A549 (cell line): ENCODE measurements around the gene RBM25. TPM values are rescaled to one million over a fixed set of nuclear protein-coding genes. Genes with fewer than 3 reads are reported as not detected.

Experiments
- ATAC-seq, 2 experiments: fragments of 200-7000 bp in 1 of 2; fragments of >200 bp in 1 of 2; cut with Nextera tagmentation in 1 of 2; cut with Tn5 transposase in 1 of 2; 3 replicates each; pipeline versions ENCODE4 v1.8.0 to v1.9.1; 2018 to 2020; ENCODE audit warnings: mild to moderate bottlenecking in 1 of 2, moderate library complexity in 1 of 2
- CTCF ChIA-PET: fragments of 300-600 bp; sonication (Branson Sonifier 250); formaldehyde crosslinking; extraction: SDS; loops from one replicate; lab custom pipeline; 2021; ENCODE audit warnings: antibody characterized with exemption, inconsistent platforms; lab: Yijun Ruan, JAX
- POLR2A ChIA-PET: fragments of 350-600 bp; formaldehyde crosslinking; extraction: SDS; loops from one replicate; lab custom pipeline; 2021; ENCODE audit warnings: antibody characterized with exemption, inconsistent platforms; lab: Yijun Ruan, JAX
- DNase-seq, 2 experiments: peaks; one replicate each; pipeline versions ENCODE4 v3.0.0 to v3.0.0-alpha.2; 2011 to 2016; ENCODE audit warnings: low read depth in 1 of 2, low spot score in 1 of 2
- FAIRE-seq: peaks from 2 replicates; lab custom pipeline; 2011; peaks lifted over from hg19 to GRCh38; lab: Jason Lieb, UNC
- H3K27ac ChIP-seq, 2 experiments: fragments of >200 bp; sonication (Bioruptor Twin); formaldehyde crosslinking; 3 replicates each; pipeline ENCODE4 v1.5.1; 2016 to 2017
- H3K4me1 ChIP-seq: fragments of >200 bp; sonication (Bioruptor Twin); formaldehyde crosslinking; 3 replicates; pipeline ENCODE4 v1.6.1; 2016
- H3K4me2 ChIP-seq: fragments of >200 bp; sonication (Bioruptor Twin); formaldehyde crosslinking; 3 replicates; pipeline ENCODE4 v1.6.1; 2016
- H3K4me3 ChIP-seq: fragments of >200 bp; sonication (Bioruptor Twin); formaldehyde crosslinking; 3 replicates; pipeline ENCODE4 v1.5.1; 2016
- H3K9me3 ChIP-seq: fragments of >200 bp; sonication (Bioruptor Twin); formaldehyde crosslinking; 3 replicates; pipeline ENCODE4 v1.6.1; 2016
- BCL3 ChIP-seq: fragments of >200 bp; sonication (Bioruptor Twin); formaldehyde crosslinking; IDR thresholded peaks from 3 replicates; pipeline ENCODE4 v1.6.1; 2016
- BHLHE40 ChIP-seq: IDR thresholded peaks from 2 replicates; pipeline ENCODE4 v1.6.1; 2012; ENCODE audit warnings: low read depth, low read length, inconsistent platforms
- CHD2 ChIP-seq: fragments of 150-350 bp; IDR thresholded peaks from 2 replicates; pipeline ENCODE4 v1.6.1; 2014; ENCODE audit warnings: low read length; ENCODE audit not compliant: partially characterized antibody
- CHD4 ChIP-seq: fragments of 200-600 bp; sonication (generic); IDR thresholded peaks from 2 replicates; pipeline ENCODE4 v1.6.1; 2016; ENCODE audit warnings: antibody characterized with exemption, mild to moderate bottlenecking, borderline replicate concordance
- E2F6 ChIP-seq: IDR thresholded peaks from 2 replicates; pipeline ENCODE4 v1.6.1; 2012; ENCODE audit warnings: low read depth, borderline replicate concordance
- EHF ChIP-seq: fragments of 250-450 bp; sonication (Bioruptor Pico); IDR thresholded peaks from 2 replicates; pipeline ENCODE4 v1.5.0; 2020; ENCODE audit warnings: mild to moderate bottlenecking
- FOSL2 ChIP-seq, 2 experiments: fragments of 450-650 bp in 1 of 2; fragments of >200 bp in 1 of 2; sonication (Bioruptor Twin) in 1 of 2; formaldehyde crosslinking; IDR thresholded peaks; 2 replicates each; pipeline versions ENCODE4 v1.5.0 to v1.6.1; 2016 to 2020; ENCODE audit warnings: mild to moderate bottlenecking in 1 of 2, moderate library complexity in 1 of 2
- GATA3 ChIP-seq: IDR thresholded peaks from 2 replicates; pipeline ENCODE4 v1.6.1; 2012; ENCODE audit warnings: borderline replicate concordance
- HES2 ChIP-seq: fragments of >200 bp; sonication (Bioruptor Twin); formaldehyde crosslinking; IDR thresholded peaks from 2 replicates; pipeline ENCODE4 v1.6.1; 2016
- HOXB5 ChIP-seq: fragments of 250-450 bp; sonication (Bioruptor Pico); IDR thresholded peaks from 2 replicates; pipeline ENCODE4 v1.5.0; 2020; ENCODE audit warnings: mild to moderate bottlenecking, moderate library complexity
- JUN ChIP-seq, 2 experiments: fragments of >200 bp; sonication (Bioruptor Twin); formaldehyde crosslinking; IDR thresholded peaks; 2 replicates in 1 of 2; 3 replicates in 1 of 2; pipeline ENCODE4 v1.6.1; 2016 to 2017
- MAFK ChIP-seq: fragments of 450-650 bp; IDR thresholded peaks from 2 replicates; pipeline ENCODE4 v1.6.1; 2014; ENCODE audit not compliant: partially characterized antibody
- MYC ChIP-seq: IDR thresholded peaks from 2 replicates; pipeline ENCODE4 v1.6.1; 2012; ENCODE audit warnings: mild to moderate bottlenecking, inconsistent platforms, low read length, improper control_type of control experiment, borderline replicate concordance
- NPAS2 ChIP-seq: fragments of 250-450 bp; sonication (Bioruptor Pico); IDR thresholded peaks from 2 replicates; pipeline ENCODE4 v1.8.0; 2022; ENCODE audit warnings: mild to moderate bottlenecking, moderate library complexity, borderline replicate concordance
- NR3C1 ChIP-seq: fragments of >200 bp; sonication (Bioruptor Twin); formaldehyde crosslinking; IDR thresholded peaks from 3 replicates; pipeline ENCODE4 v1.6.1; 2017
- PBX3 ChIP-seq: IDR thresholded peaks from 2 replicates; pipeline ENCODE4 v1.6.1; 2012
- PHF8 ChIP-seq: fragments of 200-600 bp; sonication (generic); IDR thresholded peaks from 2 replicates; pipeline ENCODE4 v1.6.1; 2016; ENCODE audit warnings: low read depth, mild to moderate bottlenecking, antibody characterized with exemption, moderate library complexity, borderline replicate concordance
- POLR2AphosphoS2 ChIP-seq: conservative IDR thresholded peaks from 2 replicates; pipeline ENCODE4 v1.6.1; 2012; ENCODE audit warnings: low read length, improper control_type of control experiment, inconsistent platforms
- RAD21 ChIP-seq, 2 experiments: fragments of >200 bp in 1 of 2; sonication (Bioruptor Twin) in 1 of 2; formaldehyde crosslinking in 1 of 2; IDR thresholded peaks in 1 of 2; conservative IDR thresholded peaks in 1 of 2; 2 replicates in 1 of 2; 3 replicates in 1 of 2; pipeline ENCODE4 v1.6.1; 2012 to 2018; ENCODE audit warnings: inconsistent platforms in 1 of 2
- RARB ChIP-seq: fragments of 250-450 bp; sonication (Bioruptor Pico); IDR thresholded peaks from 2 replicates; pipeline ENCODE4 v1.8.0; 2021; ENCODE audit warnings: mild to moderate bottlenecking, moderate library complexity
- REST ChIP-seq: fragments of 200-600 bp; sonication (generic); IDR thresholded peaks from 2 replicates; pipeline ENCODE4 v1.6.1; 2016; ENCODE audit warnings: antibody characterized with exemption, mild to moderate bottlenecking, moderate library complexity
- RFX5 ChIP-seq: fragments of 450-650 bp; IDR thresholded peaks from 2 replicates; pipeline ENCODE4 v1.7.1; 2014; ENCODE audit warnings: antibody characterized with exemption, mild to moderate bottlenecking, moderate library complexity
- SREBF2 ChIP-seq: fragments of 450-650 bp; IDR thresholded peaks from 2 replicates; pipeline ENCODE4 v1.6.1; 2014; ENCODE audit warnings: mild to moderate bottlenecking, moderate library complexity
- TFCP2L1 ChIP-seq: fragments of 250-450 bp; sonication (Bioruptor Pico); IDR thresholded peaks from 2 replicates; pipeline ENCODE4 v1.5.0; 2021; ENCODE audit warnings: mild to moderate bottlenecking
- TP53 ChIP-seq: fragments of 250-450 bp; sonication (Bioruptor Pico); IDR thresholded peaks from 2 replicates; pipeline ENCODE4 v1.5.0; 2021; ENCODE audit warnings: mild to moderate bottlenecking, moderate library complexity
- USF2 ChIP-seq: fragments of 450-650 bp; IDR thresholded peaks from 2 replicates; pipeline ENCODE4 v1.6.1; 2014; ENCODE audit warnings: antibody characterized with exemption
- ZC3H11A ChIP-seq: fragments of 450-650 bp; IDR thresholded peaks from 2 replicates; pipeline ENCODE4 v1.6.1; 2014; ENCODE audit warnings: antibody characterized with exemption, mild to moderate bottlenecking
- ZNF302 ChIP-seq: fragments of 250-450 bp; sonication (Bioruptor Pico); IDR thresholded peaks from 2 replicates; pipeline ENCODE4 v1.9.0; 2021; ENCODE audit warnings: inconsistent platforms, mild to moderate bottlenecking, moderate library complexity
- WGBS: methylation state at CpG from one replicate; pipeline ENCODE4 v1.1.6; 2017; ENCODE audit errors: missing lambda C conversion rate; 5-methylcytosine and 5-hydroxymethylcytosine counted together
- polyA minus RNA-seq: library from RNA; depleted of rRNA, polyadenylated mRNA; stranded (reverse); fragments of >200 nt; gene quantifications from 2 replicates; pipeline ENCODE4 v1.2.3, GENCODE V29; 2011; rRNA and poly(A)+ RNA removed
- polyA plus RNA-seq, 4 experiments: library from polyadenylated mRNA; depleted of rRNA in 3 of 4; stranded (reverse); fragments of >200 nt; fragmentation: RNase III in 1 of 4; extraction: RNeasy Plus Mini Kit Qiagen cat#74134 plus additional on column Dnase treatment in 1 of 4; gene quantifications; 2 replicates in 3 of 4; 3 replicates in 1 of 4; pipeline ENCODE4 v1.2.3, GENCODE V29; 2011 to 2017

RBM25 gene
- 58.2 and 65.1 TPM in 2 replicates for polyA plus RNA-seq (2011; rRNA removed)
- 10.2 and 11.5 TPM in 2 replicates for polyA plus RNA-seq (2012; cell fraction: cytosol; rRNA removed)
- 20.6 and 26.4 TPM in 2 replicates for polyA plus RNA-seq (2012; cell fraction: nucleus; rRNA removed)
- 73.1 to 87.2 TPM (median 87.0 TPM) in 3 replicates for polyA plus RNA-seq (2017; fragmentation: RNase III; extraction: RNeasy Plus Mini Kit Qiagen cat#74134 plus additional on column Dnase treatment)
- 24.1 and 27.7 TPM in 2 replicates for polyA minus RNA-seq

- DNase-seq (peak; percentile 98 to 99), FAIRE-seq (peak; percentile 51), ATAC-seq (peak; percentile 94 to 98)
- ChIA-PET POLR2A (interaction anchor here (0.6 to 2.3 kb wide), 20 partner anchors 9 to 702 kb away, joined by 3 to 38 read pairs (median 4); partner anchors contain the start of genes PSEN1 and ZFYVE1), CTCF (interaction anchor here (1.5 to 1.6 kb wide), 2 partner anchors 20 to 115 kb away, joined by 4 read pairs; no protein-coding TSS in a partner anchor)
- Histone ChIP-seq H3K9me3 (no peaks in the 10 kb centered on the region), H3K4me3 (peak within 1 kb of the TSS; percentile 75), H3K27ac (peak within 1 kb of the TSS; percentile 88 to 91), H3K4me1 (peaks cover 20% of the 10 kb centered on the region; the same call in 2 of the 3 replicates), H3K4me2 (peak within 1 kb of the TSS; percentile 90)
- 2% methylated on average over 44 of the region's 57 CpGs for WGBS
- TF ChIP-seq HES2, result no peak
- TF ChIP-seq CHD4, result no peak
- 0 out of 2 replicates have a peak, but pooled peaks have one; percentile 59 for TF ChIP-seq HOXB5 (CRISPR knock-in tag)
- TF ChIP-seq RFX5, result 0 out of 2 replicates have a peak, but pooled peaks have one; percentile 38
- no peak for TF ChIP-seq ZC3H11A
- peak; percentile 16 to 29; a peak in 2 of 5 replicates for TF ChIP-seq RAD21 (conservative IDR thresholded peaks at IDR 0.05 in 1 of 2, IDR thresholded peaks at IDR 0.05 in 1 of 2)
- TF ChIP-seq FOSL2 (IDR thresholded peaks at IDR 0.05), result peak; percentile 71
- peak; percentile 99 for TF ChIP-seq FOSL2 (CRISPR knock-in tag; IDR thresholded peaks at IDR 0.05)
- TF ChIP-seq NPAS2 (CRISPR knock-in tag), result no peak
- peak; percentile 90 for TF ChIP-seq PHF8
- peak; percentile 26 for TF ChIP-seq CHD2
- TF ChIP-seq MAFK, result no peak
- no peak for TF ChIP-seq RARB (CRISPR knock-in tag)
- no peak for TF ChIP-seq BHLHE40
- no peak for TF ChIP-seq SREBF2
- TF ChIP-seq BCL3, result peak; percentile 95
- TF ChIP-seq TP53 (CRISPR knock-in tag), result no peak
- TF ChIP-seq EHF (CRISPR knock-in tag), result no peak
- TF ChIP-seq POLR2AphosphoS2, result no peak
- no peak for TF ChIP-seq NR3C1
- peak; percentile 53 for TF ChIP-seq E2F6
- TF ChIP-seq MYC, result peak; percentile 72
- no peak for TF ChIP-seq USF2
- no peak for TF ChIP-seq ZNF302
- peak; percentile 56; the same call in 1 of the 2 replicates for TF ChIP-seq GATA3
- TF ChIP-seq PBX3, result 0 out of 2 replicates have a peak, but pooled peaks have one; percentile 41
- TF ChIP-seq REST, result no peak
- peak; percentile 90 to 97; a peak in 4 of 5 replicates for TF ChIP-seq JUN (IDR thresholded peaks at IDR 0.05)
- 0 out of 2 replicates have a peak, but pooled peaks have one; percentile 33 for TF ChIP-seq TFCP2L1 (CRISPR knock-in tag)
These were observed at the start of gene RBM25 for GRCh38 chr14:73058224-73058921. Gene RBM25, plus strand, starts transcription at chr14:73058534. Its CDS starts 13,108 bp downstream, at chr14:73071642.
